Measurements from ENCODE around the gene KLF6.

GRCh38 chr10:3827768-3828403 lies 42.9 kb upstream of the KLF6 start:
- TF ChIP-seq, protein P1, sequence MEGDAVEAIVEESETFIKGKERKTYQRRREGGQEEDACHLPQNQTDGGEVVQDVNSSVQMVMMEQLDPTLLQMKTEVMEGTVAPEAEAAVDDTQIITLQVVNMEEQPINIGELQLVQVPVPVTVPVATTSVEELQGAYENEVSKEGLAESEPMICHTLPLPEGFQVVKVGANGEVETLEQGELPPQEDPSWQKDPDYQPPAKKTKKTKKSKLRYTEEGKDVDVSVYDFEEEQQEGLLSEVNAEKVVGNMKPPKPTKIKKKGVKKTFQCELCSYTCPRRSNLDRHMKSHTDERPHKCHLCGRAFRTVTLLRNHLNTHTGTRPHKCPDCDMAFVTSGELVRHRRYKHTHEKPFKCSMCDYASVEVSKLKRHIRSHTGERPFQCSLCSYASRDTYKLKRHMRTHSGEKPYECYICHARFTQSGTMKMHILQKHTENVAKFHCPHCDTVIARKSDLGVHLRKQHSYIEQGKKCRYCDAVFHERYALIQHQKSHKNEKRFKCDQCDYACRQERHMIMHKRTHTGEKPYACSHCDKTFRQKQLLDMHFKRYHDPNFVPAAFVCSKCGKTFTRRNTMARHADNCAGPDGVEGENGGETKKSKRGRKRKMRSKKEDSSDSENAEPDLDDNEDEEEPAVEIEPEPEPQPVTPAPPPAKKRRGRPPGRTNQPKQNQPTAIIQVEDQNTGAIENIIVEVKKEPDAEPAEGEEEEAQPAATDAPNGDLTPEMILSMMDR (IDR thresholded peaks at IDR 0.05) = no peak
- no peak for TF ChIP-seq EP300 (IDR thresholded peaks at IDR 0.05)
